Neuron (in vitro differentiated cells): Measurements from ENCODE around the gene GPI.
"Not testable (repeated sequence)": the region's sequence is repeated elsewhere in the genome, so short reads cannot be mapped to it uniquely, and the experiment has no call there.

Experiments
- H2AFZ ChIP-seq: one replicate; pipeline ENCODE4 v1.6.1; 2013; ENCODE audit warnings: low read depth, mild to moderate bottlenecking, inconsistent platforms, low read length, moderate library complexity
- H3K27me3 ChIP-seq: one replicate; pipeline ENCODE4 v1.6.1; 2013; ENCODE audit warnings: low read length; ENCODE audit not compliant: insufficient read depth
- H3K36me3 ChIP-seq: one replicate; pipeline ENCODE4 v1.6.1; 2013; ENCODE audit warnings: low read length; ENCODE audit not compliant: insufficient read depth
- H3K4me1 ChIP-seq: one replicate; pipeline ENCODE4 v1.6.1; 2013; ENCODE audit warnings: low read length; ENCODE audit not compliant: insufficient read depth
- H3K4me3 ChIP-seq: 2 replicates; pipeline ENCODE4 v1.5.1; 2013; ENCODE audit warnings: mild to moderate bottlenecking, low read length, moderate library complexity
- H3K9me3 ChIP-seq: one replicate; pipeline ENCODE4 v1.6.1; 2013; ENCODE audit warnings: low read length

The GPI gene

DNA sequence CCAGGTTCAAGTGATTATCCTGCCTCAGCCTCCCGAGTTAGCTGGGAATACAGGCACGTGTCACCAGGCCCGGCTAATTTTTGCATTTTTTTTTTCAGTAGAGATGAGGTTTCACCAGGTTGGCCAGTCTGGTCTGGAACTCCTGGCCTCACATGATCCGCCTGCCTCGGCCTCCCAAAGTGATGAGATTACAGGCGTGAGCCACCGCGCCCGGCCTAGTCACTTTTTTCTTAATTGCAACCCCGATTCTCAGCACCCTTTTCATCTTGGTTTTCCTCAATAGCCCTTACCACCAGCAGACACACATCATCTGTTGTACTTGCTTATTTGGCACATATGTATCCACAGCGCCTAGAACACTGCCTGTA lies 550 bp upstream of the GPI start:
- H3K27me3 ChIP-seq: no peaks in the 10 kb centered on the region
- H3K4me1 ChIP-seq: peaks cover 11% of the 10 kb centered on the region
- no peaks in the 10 kb centered on the region for H3K9me3 ChIP-seq
- peak overlapping the region; percentile 95 for H3K4me3 ChIP-seq
- peaks cover 21% of the 10 kb centered on the region for H3K36me3 ChIP-seq
- peak overlapping the region; percentile 39 for H2AFZ ChIP-seq

DNA sequence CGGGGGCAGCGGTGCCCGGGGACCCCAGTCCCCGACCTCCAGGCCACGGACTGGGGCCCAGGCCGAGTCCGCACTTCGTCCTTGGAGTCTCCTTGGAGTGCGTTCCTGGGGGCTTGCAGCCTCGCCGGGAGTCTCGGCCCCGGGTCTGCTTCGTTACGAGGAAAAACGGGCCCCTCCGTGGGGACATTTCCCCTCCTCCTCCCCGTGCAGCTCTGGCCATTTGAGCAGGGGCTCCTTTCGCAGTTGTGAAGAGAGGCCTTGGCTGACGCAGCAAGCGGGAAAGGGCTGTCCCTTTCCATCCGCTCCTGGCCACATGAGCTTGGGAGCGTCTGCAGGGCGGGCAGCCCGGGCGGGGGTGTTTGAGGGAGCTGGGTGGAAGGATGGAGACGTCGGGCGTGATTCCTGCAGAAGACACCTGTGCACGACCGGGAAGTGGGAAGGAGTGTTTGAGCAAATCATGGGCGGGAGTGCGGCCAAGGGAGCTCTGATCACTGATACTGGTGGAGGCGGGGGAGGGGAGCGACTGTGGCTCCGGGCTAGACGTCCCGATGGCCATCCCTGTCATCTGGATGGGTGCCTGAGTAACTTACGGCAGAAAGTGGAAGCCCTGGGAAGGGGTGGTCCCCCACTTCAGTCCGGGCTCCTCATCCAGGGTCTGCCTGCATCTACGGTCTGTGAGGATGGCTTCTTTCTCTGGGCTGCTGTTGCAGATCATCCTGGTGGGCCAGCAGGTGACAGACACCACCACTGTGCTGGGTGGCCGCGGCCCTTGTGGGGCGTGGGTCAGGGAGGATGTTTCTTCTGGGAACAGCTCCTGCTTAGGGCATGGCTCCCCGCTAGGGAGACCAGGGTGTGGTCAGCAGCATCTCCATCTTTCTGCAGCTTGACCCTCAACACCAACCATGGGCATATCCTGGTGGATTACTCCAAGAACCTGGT lies 736 bp downstream of the GPI start:
- no peaks in the 10 kb centered on the region for H3K9me3 ChIP-seq
- peaks cover 11% of the 10 kb centered on the region for H3K4me1 ChIP-seq
- peak overlapping the region; percentile 95 for H3K4me3 ChIP-seq
- H2AFZ ChIP-seq: peak overlapping the region; percentile 95
- no peaks in the 10 kb centered on the region for H3K27me3 ChIP-seq
- H3K36me3 ChIP-seq: peaks cover 32% of the 10 kb centered on the region

DNA sequence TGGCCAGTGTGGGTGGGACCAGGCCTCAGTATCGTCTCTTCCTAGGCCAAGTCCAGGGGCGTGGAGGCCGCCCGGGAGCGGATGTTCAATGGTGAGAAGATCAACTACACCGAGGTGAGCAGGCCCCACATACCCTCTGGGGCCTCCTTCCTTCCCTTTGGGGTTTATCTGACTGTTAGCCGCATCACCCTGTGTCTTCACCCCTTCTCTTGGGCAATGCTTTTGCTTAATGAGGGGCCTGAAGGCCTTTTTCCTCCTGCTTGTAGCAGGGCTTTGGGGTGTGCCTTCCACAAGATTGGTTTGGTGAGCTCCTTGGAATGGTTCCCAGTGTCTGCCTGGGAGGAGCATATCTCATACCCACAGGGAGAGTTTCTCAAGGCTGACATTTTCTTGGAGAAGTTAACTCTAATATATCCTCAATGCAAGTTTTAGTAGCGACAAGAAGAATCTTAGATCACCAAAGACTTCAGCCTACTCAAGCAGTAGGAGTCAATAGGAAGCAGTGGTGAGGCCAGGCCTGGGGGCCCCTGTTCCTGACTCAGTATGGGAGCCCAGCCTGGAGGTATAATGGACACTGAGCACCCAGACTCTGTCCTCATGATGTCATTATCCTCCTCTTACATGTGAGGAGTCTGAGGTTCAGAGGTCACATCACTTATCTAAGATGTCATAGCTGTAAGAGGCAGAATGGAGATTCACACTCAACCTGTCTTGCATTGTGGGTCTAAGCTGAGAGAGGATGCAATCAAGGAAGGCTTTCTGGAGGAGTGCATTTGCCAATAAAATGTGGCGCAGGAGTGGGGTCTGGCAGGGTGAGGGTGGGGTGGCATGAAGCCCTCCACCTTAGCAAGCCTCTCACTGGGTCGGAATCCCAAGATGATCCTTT lies 2.0 kb downstream of the GPI start:
- Histone ChIP-seq H3K27me3 (no peaks in the 10 kb centered on the region), H3K4me3 (no peak overlapping the region), H2AFZ (no peak overlapping the region), H3K4me1 (peaks cover 11% of the 10 kb centered on the region), H3K9me3 (no peaks in the 10 kb centered on the region), H3K36me3 (peaks cover 39% of the 10 kb centered on the region)

DNA sequence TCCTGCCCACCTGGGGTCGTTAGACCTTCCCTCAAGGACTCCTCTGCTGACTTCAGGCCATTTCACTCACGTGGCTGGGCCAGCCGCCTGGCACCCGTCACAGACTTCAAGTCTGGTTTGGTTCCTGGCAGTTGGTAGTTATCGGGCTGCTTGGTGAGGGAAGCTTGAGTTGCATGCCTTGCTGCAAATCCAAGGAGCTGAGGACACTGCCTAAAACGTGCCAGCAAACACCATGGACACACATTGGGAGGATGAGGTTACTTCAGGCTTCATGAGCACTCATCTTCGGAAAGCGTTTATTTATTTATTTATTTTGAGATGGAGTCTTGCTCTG lies 2.6 kb downstream of the GPI start:
- Histone ChIP-seq H3K4me3 (no peak overlapping the region), H3K27me3 (no peaks in the 10 kb centered on the region), H3K36me3 (peaks cover 42% of the 10 kb centered on the region), H3K9me3 (no peaks in the 10 kb centered on the region), H2AFZ (no peak overlapping the region), H3K4me1 (peaks cover 11% of the 10 kb centered on the region)

DNA sequence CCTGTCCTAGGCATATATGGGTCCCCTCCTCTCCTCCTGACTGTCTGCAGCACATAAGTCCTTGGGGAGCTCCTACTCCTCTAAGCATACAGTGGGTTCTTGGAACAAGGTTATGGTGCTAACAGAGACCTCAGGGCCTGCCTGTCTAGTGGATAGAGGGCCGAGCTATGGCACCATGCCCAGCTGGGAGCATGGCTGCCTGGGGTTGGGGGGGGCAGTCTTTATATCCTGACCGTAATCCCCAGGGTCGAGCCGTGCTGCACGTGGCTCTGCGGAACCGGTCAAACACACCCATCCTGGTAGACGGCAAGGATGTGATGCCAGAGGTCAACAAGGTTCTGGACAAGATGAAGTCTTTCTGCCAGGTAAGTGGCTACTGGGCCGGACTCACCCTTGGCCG lies 3.3 kb downstream of the GPI start:
- no peak overlapping the region for H3K4me3 ChIP-seq
- H3K36me3 ChIP-seq: peaks cover 42% of the 10 kb centered on the region
- no peak overlapping the region for H2AFZ ChIP-seq
- H3K27me3 ChIP-seq: no peaks in the 10 kb centered on the region
- H3K4me1 ChIP-seq: peaks cover 11% of the 10 kb centered on the region
- H3K9me3 ChIP-seq: no peaks in the 10 kb centered on the region

DNA sequence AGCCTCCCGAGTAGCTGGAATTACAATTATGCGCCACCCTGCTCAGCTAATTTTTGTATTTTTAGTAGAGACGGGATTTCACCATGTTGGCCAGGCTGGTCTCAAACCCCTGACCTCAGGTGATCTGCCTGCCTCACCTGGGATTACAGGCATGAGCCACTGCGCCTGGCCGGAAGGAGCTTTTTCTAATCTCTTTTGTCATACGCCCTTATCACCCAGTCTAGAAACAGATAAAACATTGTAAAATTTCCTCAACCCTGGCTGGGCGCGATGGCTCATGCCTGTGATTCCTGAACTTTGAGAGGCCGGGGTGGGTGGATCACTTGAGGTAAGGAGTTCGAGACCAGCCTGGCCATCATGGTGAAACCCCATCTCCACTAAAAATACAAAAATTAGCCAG lies 4.2 kb downstream of the GPI start:
- H3K36me3 ChIP-seq: peaks cover 47% of the 10 kb centered on the region
- H3K27me3 ChIP-seq, H3K4me3 ChIP-seq, H3K9me3 ChIP-seq, H2AFZ ChIP-seq: not testable (repeated sequence)
- peaks cover 11% of the 10 kb centered on the region for H3K4me1 ChIP-seq

DNA sequence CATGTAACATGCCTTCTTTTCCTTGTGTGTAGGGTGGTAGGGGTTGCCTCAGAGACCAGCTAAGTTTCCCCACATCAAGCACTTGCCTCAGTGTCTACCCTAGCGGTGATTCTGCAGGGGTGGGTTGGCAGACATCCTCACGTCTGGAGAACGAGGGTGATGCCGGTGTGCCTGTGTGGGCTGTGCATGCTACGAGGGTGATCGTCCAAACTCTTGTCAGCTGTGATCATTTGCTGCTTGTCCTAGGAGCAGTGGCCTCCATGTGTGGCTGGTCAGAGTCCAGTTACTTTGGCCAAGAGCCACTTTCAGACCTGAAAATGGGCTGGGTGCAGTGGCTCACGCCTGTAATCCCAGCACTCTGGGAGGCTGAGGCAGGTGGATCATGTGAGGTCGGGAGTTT lies 5.1 kb downstream of the GPI start:
- no peak overlapping the region for H2AFZ ChIP-seq

DNA sequence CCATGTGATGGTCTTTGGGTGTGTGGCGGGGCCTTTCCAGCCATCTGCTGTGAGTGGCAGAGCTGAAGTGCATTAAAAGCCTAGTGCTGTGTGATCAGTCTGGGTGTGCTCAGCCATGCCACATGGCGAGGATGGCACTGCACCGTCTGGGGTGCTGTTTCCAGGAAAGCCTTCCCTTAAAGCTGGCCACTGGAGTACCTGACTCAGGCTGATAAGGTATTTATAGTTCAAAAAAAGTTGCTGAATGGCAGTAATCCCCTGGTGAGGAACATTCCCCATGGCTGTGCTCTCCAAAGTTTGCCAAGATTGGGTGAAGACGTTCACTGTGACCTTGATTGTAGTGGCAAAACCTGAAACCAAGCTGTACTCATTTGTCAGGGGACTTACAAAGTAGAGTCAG lies 6.0 kb downstream of the GPI start:
- Histone ChIP-seq H3K9me3 (no peaks in the 10 kb centered on the region), H2AFZ (no peak overlapping the region), H3K27me3 (no peaks in the 10 kb centered on the region), H3K36me3 (peaks cover 60% of the 10 kb centered on the region), H3K4me1 (peaks cover 5% of the 10 kb centered on the region), H3K4me3 (no peak overlapping the region)

More for the DNA sequence above, 5.1 kb downstream of the GPI start:
- Histone ChIP-seq H3K9me3 (no peaks in the 10 kb centered on the region), H3K4me3 (no peak overlapping the region), H3K4me1 (peaks cover 9% of the 10 kb centered on the region), H3K27me3 (no peaks in the 10 kb centered on the region), H3K36me3 (peaks cover 54% of the 10 kb centered on the region)

DNA sequence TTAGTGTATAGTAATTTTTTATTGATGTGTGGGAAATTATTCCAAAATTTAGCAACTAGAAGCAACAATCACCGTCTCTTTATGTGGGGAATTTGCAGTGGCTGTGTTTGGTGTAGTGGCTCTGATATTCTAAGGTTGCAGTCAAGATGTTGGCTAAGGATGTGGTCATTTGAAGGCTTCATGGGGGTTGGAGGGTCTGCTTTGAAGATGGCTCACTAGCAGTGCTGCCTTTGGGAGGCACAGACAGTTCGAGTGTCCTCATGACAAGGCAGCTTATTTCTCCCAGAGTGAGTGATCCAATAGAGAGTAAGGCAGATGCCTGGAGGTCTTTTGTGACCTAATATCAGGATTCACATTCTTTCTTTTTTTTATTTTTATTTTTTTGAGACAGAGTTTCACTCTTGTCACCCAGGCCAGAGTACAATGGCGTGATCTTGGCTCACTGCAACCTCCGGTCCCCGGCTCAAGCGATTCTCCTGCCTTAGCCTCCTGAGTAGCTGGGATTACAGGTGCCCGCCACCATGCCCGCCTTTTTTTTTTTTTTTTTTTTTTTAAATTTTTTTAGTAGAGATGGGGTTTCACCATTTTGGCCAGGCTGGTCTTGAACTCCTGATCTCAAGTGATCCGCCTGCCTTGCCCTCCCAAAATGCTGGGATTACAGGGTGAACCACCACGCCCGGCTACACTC lies 8.7 kb downstream of the GPI start:
- Histone ChIP-seq H2AFZ (no peak overlapping the region), H3K4me3 (no peak overlapping the region), H3K9me3 (no peaks in the 10 kb centered on the region), H3K27me3 (no peaks in the 10 kb centered on the region), H3K4me1 (no peaks in the 10 kb centered on the region), H3K36me3 (peaks cover 58% of the 10 kb centered on the region)

DNA sequence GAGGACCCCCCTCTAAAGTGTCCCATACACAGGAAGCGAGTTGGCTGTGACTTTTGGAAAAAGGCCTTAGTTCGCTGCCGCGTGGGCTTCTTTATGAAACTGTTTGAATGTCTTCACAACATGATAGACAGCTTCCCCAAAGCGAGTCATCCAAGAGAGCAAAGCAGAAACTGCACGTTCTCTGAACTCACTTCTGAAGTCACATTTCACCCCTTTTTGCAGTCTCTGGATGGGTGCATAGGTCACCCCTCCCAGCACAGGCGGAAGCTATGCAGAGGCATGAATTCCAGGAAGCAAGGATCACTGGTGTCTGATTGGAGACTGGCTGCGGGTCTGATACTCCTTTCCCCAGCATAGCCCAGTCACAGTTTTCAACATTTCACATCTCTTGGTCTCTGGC lies 10.6 kb downstream of the GPI start:
- Histone ChIP-seq H3K4me1 (no peaks in the 10 kb centered on the region), H3K27me3 (no peaks in the 10 kb centered on the region), H3K9me3 (no peaks in the 10 kb centered on the region), H2AFZ (no peak overlapping the region), H3K36me3 (peaks cover 56% of the 10 kb centered on the region), H3K4me3 (no peak overlapping the region)

DNA sequence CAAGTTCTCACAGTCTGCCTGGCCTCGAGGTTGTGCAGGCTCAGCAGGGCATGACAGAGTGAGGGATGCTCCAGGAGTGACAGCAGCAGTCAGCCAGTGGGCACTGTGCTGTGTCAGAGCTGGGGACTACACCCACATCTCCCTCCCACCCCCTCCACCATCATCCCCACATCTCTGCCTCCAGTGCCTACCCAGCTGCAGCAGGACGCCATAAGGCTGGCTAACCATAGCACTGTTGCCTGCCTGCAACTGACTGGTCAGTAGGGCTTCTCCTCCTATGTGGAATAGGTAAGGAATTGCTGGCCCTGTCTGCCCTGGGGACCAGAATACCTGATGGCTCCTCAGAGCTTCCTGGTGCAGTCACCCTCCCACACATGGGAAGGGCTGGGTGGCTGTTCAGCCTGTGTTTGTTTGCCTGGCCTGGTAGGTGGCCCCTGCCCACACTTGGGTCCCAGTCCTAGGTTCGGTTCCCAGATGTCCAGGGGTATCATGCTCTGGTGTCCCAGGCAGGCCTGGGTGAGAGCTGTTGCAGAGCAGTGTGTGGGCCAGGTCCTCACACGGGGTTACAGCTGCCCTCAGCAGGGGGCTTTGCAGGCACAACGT lies 15.7 kb downstream of the GPI start:
- Histone ChIP-seq H3K9me3 (peaks cover 4% of the 10 kb centered on the region), H3K36me3 (peaks cover 75% of the 10 kb centered on the region), H3K4me3 (no peak overlapping the region), H2AFZ (no peak overlapping the region), H3K27me3 (no peaks in the 10 kb centered on the region), H3K4me1 (no peaks in the 10 kb centered on the region)

DNA sequence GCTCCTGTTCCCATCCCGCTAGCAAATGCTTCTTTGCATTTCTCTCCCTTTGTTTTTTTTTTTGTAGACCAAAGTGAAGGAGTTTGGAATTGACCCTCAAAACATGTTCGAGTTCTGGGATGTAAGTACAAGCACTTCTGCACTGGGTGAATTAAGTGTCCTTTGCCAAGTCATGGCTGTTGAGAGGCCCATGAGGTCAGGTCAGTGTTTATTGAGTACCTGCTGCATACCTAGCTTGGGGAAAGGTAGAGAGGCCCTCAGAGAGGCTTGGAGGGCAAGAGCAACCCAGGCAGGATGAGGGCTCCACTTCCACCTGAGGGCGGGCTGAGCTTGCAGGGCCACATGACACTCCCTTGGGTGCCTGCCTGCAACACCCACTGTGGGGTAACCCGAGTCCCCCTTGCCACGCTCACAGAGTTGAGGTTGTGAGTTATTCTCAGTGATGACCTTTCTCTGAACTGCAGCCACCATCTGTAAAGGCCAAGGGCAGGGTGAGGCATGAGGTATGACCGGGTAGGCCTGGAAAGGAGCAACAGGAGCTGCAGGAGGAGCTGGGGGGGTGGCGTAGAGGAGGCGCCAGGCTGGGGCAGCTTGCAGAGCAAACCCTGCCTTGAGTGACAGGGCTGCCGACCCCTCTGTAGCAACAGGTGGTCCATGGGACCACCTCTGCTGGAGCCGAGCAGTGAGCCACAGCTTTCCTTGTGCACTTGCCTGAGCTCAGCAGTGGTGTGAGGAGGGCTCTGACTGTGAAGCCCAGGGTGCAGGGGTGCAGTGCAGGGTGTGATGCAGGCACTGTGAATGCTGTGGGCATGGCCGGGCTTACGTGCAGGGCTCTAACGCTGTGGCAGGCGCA lies 16.6 kb downstream of the GPI start:
- no peak overlapping the region for H2AFZ ChIP-seq
- H3K36me3 ChIP-seq: peaks cover 79% of the 10 kb centered on the region
- no peaks in the 10 kb centered on the region for H3K27me3 ChIP-seq
- no peaks in the 10 kb centered on the region for H3K4me1 ChIP-seq
- H3K4me3 ChIP-seq: no peak overlapping the region
- peaks cover 4% of the 10 kb centered on the region for H3K9me3 ChIP-seq
